Measurements from ENCODE around the gene PIKFYVE. TPM values are rescaled to one million over a fixed set of nuclear protein-coding genes. Genes with fewer than 3 reads are reported as not detected.
"Not testable (repeated sequence)": the region's sequence is repeated elsewhere in the genome, so short reads cannot be mapped to it uniquely, and the experiment has no call there.

Gene PIKFYVE
- total and polyA plus RNA-seq, 11 donors = 4.2 to 31.4 (median 20.2) TPM

GRCh38 chr2:208266936-208267335 is 881 bp downstream of the PIKFYVE start:
- Histone ChIP-seq H3K9me3 (peaks cover 0 to 4% (median 0%) of the 10 kb centered on the region in 12 donors), H3K36me3 (peaks cover 0 to 12% (median 7%) of the 10 kb centered on the region in 9 donors), H3K27me3 (no peaks in the 10 kb centered on the region), H3K27ac (peak overlapping the region; percentile 86 to 99 (median 96)), H3K4me1 (peaks cover 3 to 39% (median 26%) of the 10 kb centered on the region in 12 donors), H3K4me3 (peak overlapping the region; percentile 72 to 100 (median 92))
- DNase-seq (no peak), ATAC-seq (no peak)
- WGBS, 4 donors = 4 to 6% (median 5%) methylated on average over 3 of the region's 3 CpGs
- intact Hi-C loops (cut with DNase I) = no loop called here
- TF ChIP-seq POLR2A (IDR thresholded peaks at IDR 0.05) = no peak
- TF ChIP-seq CTCF (IDR thresholded peaks at IDR 0.05) = no peak

- Histone ChIP-seq H3K4me3 (peak overlapping the region in 10 of 12 donors; percentile 17 to 100 (median 90)), H3K27ac (peak overlapping the region in 8 of 12 donors; percentile 12 to 99 (median 63)), H3K36me3 (peaks cover 0 to 17% (median 12%) of the 10 kb centered on the region in 9 donors), H3K4me1 (peaks cover 3 to 39% (median 26%) of the 10 kb centered on the region in 12 donors)
- DNase-seq; intact Hi-C loops (cut with DNase I); ATAC-seq; H3K27me3 ChIP-seq; H3K9me3 ChIP-seq: not testable (repeated sequence)
- 77 to 90% (median 85%) methylated on average over 14 to 22 of the region's 22 CpGs for WGBS, 4 donors
Observed at GRCh38 chr2:208267526-208267925, 1.5 kb downstream of the PIKFYVE start.

GRCh38 chr2:208268156-208268952 is 2.3 kb downstream of the PIKFYVE start:
- ATAC-seq = no peak
- no peak for DNase-seq
- Histone ChIP-seq H3K4me1 (peaks cover 3 to 39% (median 26%) of the 10 kb centered on the region in 12 donors), H3K36me3 (peaks cover 0 to 25% (median 20%) of the 10 kb centered on the region in 9 donors), H3K4me3 (peak overlapping the region in 9 of 12 donors; percentile 82 to 100 (median 93)), H3K27me3 (no peaks in the 10 kb centered on the region), H3K27ac (peak overlapping the region in 7 of 12 donors; percentile 12 to 99 (median 31)), H3K9me3 (no peaks in the 10 kb centered on the region)
- WGBS, 4 donors = 63 to 72% (median 67%) methylated on average over 8 of the region's 8 CpGs
- TF ChIP-seq CTCF (IDR thresholded peaks at IDR 0.05) (no peak), POLR2A (IDR thresholded peaks at IDR 0.05) (no peak)
- intact Hi-C loops (cut with DNase I) = no loop called here

- Histone ChIP-seq H3K4me1 (peaks cover 3 to 39% (median 26%) of the 10 kb centered on the region in 12 donors), H3K27ac (peak overlapping the region in 1 of 12 donors; percentile 46), H3K9me3 (no peaks in the 10 kb centered on the region), H3K36me3 (peaks cover 0 to 32% (median 27%) of the 10 kb centered on the region in 9 donors), H3K4me3 (no peak overlapping the region), H3K27me3 (no peaks in the 10 kb centered on the region)
- peak in 1 of 12 donors; percentile 8 for TF ChIP-seq CTCF (IDR thresholded peaks at IDR 0.05)
- TF ChIP-seq POLR2A (IDR thresholded peaks at IDR 0.05) = no peak
- WGBS, 4 donors = 94 to 95% (median 95%) methylated on average over 2 of the region's 2 CpGs
- intact Hi-C loops (cut with DNase I) = no loop called here
- no peak for DNase-seq
- no peak for ATAC-seq
Observed at GRCh38 chr2:208269091-208269490, 3.0 kb downstream of the PIKFYVE start.

All from heart left ventricle (tissue), 16 donors.